Upper lobe of left lung (tissue), 4 donors: ENCODE measurements around the gene MVD.

Experiments used
- EP300 ChIP-seq, 4 donors: sonication (generic); formaldehyde crosslinking; IDR thresholded peaks; one replicate each; pipeline ENCODE4 v1.5.1; 2017; ENCODE audit warnings: antibody characterized with exemption in 4 of 4, control low read depth in 2 of 4
- POLR2A ChIP-seq, 4 donors: fragments of 450-650 bp; IDR thresholded peaks; one replicate each; pipeline ENCODE4 v1.5.1; 2016 to 2017; ENCODE audit warnings: antibody characterized with exemption in 4 of 4, mild to moderate bottlenecking in 2 of 4
- TF ChIP-seq, protein P1 (sequence below), 6 experiments: fragments of 450-650 bp in 4 of 6; fragments of 200-600 bp in 2 of 6; sonication (generic) in 2 of 6; IDR thresholded peaks; one replicate each; pipeline ENCODE4 v1.5.1; 2016 to 2019; ENCODE audit warnings: antibody characterized with exemption in 6 of 6

DNA sequence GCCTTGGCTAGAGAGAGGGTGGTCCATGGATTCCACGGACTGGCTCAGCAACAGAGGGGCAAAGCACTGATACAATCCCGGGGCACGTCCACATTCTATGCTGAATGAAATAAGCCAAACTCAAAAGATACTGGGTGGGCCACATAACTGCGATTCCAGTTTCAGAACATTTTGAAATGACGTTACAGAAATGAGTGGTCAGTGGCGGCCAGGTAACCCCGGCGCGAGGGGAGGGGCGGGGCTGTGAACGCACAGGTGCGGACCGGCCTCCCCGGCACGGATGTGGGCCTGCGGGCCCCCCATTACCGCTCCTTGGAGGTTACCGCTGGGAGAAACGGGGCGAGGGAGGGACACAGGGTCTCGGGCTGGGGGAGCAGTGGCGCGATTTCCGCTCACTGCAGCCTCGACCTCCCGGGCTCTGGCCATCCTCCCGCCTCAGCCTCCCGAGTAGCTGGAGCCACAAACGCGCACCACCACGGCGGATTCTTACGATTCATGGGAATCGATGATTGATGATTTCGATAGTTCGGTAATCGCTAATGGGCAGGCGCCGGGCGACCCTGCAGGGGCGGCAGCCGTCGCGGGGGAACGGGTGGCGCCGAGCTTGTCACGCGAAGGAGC lies 559 bp downstream of the MVD start:
- TF ChIP-seq, protein P1, sequence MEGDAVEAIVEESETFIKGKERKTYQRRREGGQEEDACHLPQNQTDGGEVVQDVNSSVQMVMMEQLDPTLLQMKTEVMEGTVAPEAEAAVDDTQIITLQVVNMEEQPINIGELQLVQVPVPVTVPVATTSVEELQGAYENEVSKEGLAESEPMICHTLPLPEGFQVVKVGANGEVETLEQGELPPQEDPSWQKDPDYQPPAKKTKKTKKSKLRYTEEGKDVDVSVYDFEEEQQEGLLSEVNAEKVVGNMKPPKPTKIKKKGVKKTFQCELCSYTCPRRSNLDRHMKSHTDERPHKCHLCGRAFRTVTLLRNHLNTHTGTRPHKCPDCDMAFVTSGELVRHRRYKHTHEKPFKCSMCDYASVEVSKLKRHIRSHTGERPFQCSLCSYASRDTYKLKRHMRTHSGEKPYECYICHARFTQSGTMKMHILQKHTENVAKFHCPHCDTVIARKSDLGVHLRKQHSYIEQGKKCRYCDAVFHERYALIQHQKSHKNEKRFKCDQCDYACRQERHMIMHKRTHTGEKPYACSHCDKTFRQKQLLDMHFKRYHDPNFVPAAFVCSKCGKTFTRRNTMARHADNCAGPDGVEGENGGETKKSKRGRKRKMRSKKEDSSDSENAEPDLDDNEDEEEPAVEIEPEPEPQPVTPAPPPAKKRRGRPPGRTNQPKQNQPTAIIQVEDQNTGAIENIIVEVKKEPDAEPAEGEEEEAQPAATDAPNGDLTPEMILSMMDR (IDR thresholded peaks at IDR 0.05): no peak
- TF ChIP-seq EP300 (IDR thresholded peaks at IDR 0.05) (no peak), POLR2A (IDR thresholded peaks at IDR 0.05) (no peak)
